K562 (cell line): Measurements from ENCODE around the gene VWA7.
A peak's percentile ranks its signal among the peaks of the same experiment; 100 is the strongest.

Experiments
- CHCHD3 ChIP-seq: fragments of 250-450 bp; sonication (Bioruptor Pico); IDR thresholded peaks from 2 replicates; pipeline ENCODE4 v2.1.2; 2022; ENCODE audit warnings: mild to moderate bottlenecking
- DEAF1 ChIP-seq: fragments of 450-650 bp; formaldehyde crosslinking; IDR thresholded peaks from 2 replicates; pipeline ENCODE4 v1.4.0; 2020; ENCODE audit warnings: mild to moderate bottlenecking, moderate library complexity
- FOXM1 ChIP-seq, 2 experiments: fragments of 450-650 bp in 1 of 2; sonication (generic) in 1 of 2; formaldehyde crosslinking in 1 of 2; IDR thresholded peaks; 2 replicates each; pipeline versions ENCODE4 v1.6.1 to v1.9.0; 2017 to 2022; ENCODE audit warnings: low read depth in 2 of 2, mild to moderate bottlenecking in 2 of 2, missing genetic modification reagents in 1 of 2, moderate library complexity in 1 of 2
- FUS ChIP-seq: fragments of 200-400 bp; formaldehyde crosslinking; optimal IDR thresholded peaks from 2 replicates; pipeline ENCODE3; 2017; ENCODE audit warnings: low read depth, low read length
- MLX ChIP-seq, 2 experiments: fragments of 450-650 bp in 1 of 2; sonication (generic) in 1 of 2; formaldehyde crosslinking; conservative IDR thresholded peaks; 2 replicates each; pipeline versions ENCODE4 v1.4.0 to v1.8.1; 2020 to 2022; ENCODE audit warnings: mild to moderate bottlenecking in 1 of 2, missing genetic modification reagents in 1 of 2
- RUNX1 ChIP-seq: sonication (generic); IDR thresholded peaks from 2 replicates; pipeline ENCODE4 v1.6.1; 2016; ENCODE audit warnings: antibody characterized with exemption, low read depth
- TCF15 ChIP-seq: fragments of 250-450 bp; sonication (Bioruptor Pico); IDR thresholded peaks from 2 replicates; pipeline ENCODE4 v1.8.0; 2022; ENCODE audit warnings: moderate library complexity, mild to moderate bottlenecking, inconsistent platforms
- TF ChIP-seq, protein P1 (sequence below), 3 experiments: IDR thresholded peaks in 2 of 3; conservative IDR thresholded peaks in 1 of 3; 2 replicates each; pipeline ENCODE4 v1.5.1; 2011 to 2012; ENCODE audit warnings: low read length in 3 of 3, mild to moderate bottlenecking in 3 of 3, control low read depth in 2 of 3, improper control_type of control experiment in 1 of 3, inconsistent platforms in 1 of 3, low read depth in 1 of 3, mixed read lengths in 1 of 3, moderate library complexity in 1 of 3; ENCODE audit not compliant: insufficient read depth in 2 of 3

DNA sequence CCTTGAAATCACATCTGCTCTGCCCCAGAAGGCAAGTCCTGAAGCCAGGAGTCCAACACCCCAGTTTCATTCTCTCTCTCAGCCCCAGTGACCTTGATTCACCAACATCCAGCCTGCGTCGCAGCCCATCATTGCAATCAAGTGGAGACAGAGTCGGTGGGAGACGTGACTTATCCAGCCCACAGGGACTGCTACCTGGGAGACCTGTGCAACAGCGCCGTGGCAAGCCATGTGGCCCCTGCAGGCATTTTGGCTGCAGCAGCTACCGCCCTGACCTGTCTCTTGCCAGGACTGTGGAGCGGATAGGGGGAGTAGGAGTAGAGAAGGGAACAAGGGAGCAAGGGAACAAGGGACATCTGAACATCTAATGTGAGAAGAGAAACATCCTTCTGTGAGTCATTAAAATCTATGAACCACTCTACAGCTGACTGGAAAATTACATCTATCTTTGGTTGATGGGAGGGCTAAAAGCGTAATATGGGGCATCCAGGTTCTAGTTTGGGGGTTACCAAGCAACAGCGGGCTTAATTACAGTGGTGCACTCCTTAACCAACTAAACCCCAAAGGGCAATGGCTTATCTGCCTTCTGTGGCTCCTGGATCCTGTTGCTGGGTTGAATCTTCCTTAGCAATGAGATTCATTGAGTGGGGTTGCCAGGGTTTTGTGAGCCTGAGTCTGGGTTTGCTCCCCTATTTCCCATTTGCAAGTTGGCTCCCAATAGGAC is 59.5 kb downstream of the VWA7 start:
- no peak for TF ChIP-seq TCF15
- TF ChIP-seq MLX (CRISPR knock-in tag; conservative IDR thresholded peaks at IDR 0.05): no peak
- no peak for TF ChIP-seq CHCHD3
- no peak for TF ChIP-seq FUS
- TF ChIP-seq DEAF1: no peak
- TF ChIP-seq, protein P1, sequence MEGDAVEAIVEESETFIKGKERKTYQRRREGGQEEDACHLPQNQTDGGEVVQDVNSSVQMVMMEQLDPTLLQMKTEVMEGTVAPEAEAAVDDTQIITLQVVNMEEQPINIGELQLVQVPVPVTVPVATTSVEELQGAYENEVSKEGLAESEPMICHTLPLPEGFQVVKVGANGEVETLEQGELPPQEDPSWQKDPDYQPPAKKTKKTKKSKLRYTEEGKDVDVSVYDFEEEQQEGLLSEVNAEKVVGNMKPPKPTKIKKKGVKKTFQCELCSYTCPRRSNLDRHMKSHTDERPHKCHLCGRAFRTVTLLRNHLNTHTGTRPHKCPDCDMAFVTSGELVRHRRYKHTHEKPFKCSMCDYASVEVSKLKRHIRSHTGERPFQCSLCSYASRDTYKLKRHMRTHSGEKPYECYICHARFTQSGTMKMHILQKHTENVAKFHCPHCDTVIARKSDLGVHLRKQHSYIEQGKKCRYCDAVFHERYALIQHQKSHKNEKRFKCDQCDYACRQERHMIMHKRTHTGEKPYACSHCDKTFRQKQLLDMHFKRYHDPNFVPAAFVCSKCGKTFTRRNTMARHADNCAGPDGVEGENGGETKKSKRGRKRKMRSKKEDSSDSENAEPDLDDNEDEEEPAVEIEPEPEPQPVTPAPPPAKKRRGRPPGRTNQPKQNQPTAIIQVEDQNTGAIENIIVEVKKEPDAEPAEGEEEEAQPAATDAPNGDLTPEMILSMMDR (IDR thresholded peaks at IDR 0.05 in 2 of 3, conservative IDR thresholded peaks at IDR 0.05 in 1 of 3; ENCODE audit: insufficient read depth in 2 of 3, low read depth in 1 of 3, low read length in 3 of 3): peak; percentile 81 to 93 (median 90)
- TF ChIP-seq FOXM1 (IDR thresholded peaks at IDR 0.05; ENCODE audit: low read depth): no peak
- no peak for TF ChIP-seq FOXM1 (CRISPR knock-in tag; IDR thresholded peaks at IDR 0.05; ENCODE audit: low read depth)
- no peak for TF ChIP-seq RUNX1
